Psoas muscle (tissue), 8 donors: ENCODE data around the gene SGSM2. TPM values are rescaled to one million over a fixed set of nuclear protein-coding genes. Genes with fewer than 3 reads are reported as not detected.

ENCODE experiments used
- ATAC-seq, 4 donors: fragments of 200-7000 bp; cut with Tn5 transposase; one replicate each; pipeline ENCODE4 v1.9.1; 2020; ENCODE audit warnings: moderate library complexity in 3 of 4, mild to moderate bottlenecking in 2 of 4
- DNase-seq, 2 donors: peaks; one replicate each; pipeline ENCODE4 v3.0.0-alpha.2; 2020
- H3K27ac ChIP-seq: fragments of 200-600 bp; one replicate; pipeline ENCODE4 v1.8.0; 2022
- H3K27me3 ChIP-seq, 3 donors: fragments of 200-600 bp in 1 of 3; one replicate each; pipeline versions ENCODE4 v1.6.1 to v1.8.0; 2013 to 2022; ENCODE audit warnings: low read length in 2 of 3, mild to moderate bottlenecking in 2 of 3, moderate library complexity in 1 of 3; ENCODE audit not compliant: insufficient read depth in 3 of 3
- H3K36me3 ChIP-seq, 2 donors: fragments of 200-600 bp in 1 of 2; one replicate each; pipeline versions ENCODE4 v1.6.1 to v1.8.0; 2013 to 2022; ENCODE audit warnings: low read depth in 1 of 2, mild to moderate bottlenecking in 1 of 2, moderate library complexity in 1 of 2; ENCODE audit not compliant: insufficient read depth in 1 of 2
- H3K4me1 ChIP-seq: fragments of 200-600 bp; one replicate; pipeline ENCODE4 v1.8.0; 2022
- H3K4me3 ChIP-seq: fragments of 200-600 bp; one replicate; pipeline ENCODE4 v1.8.0; 2022; ENCODE audit warnings: mild to moderate bottlenecking
- H3K9me3 ChIP-seq: fragments of 200-600 bp; one replicate; pipeline ENCODE4 v1.8.0; 2022
- CTCF ChIP-seq: fragments of 200-600 bp; IDR thresholded peaks from one replicate; pipeline ENCODE4 v1.8.0; 2022; ENCODE audit warnings: antibody characterized with exemption
- WGBS, 3 donors: extraction: QIAGEN DNeasy Blood & Tissue Kit; methylation state at CpG; one replicate each; pipeline versions ENCODE4 v1.1.6 to v1.1.7; 2013; 5-methylcytosine and 5-hydroxymethylcytosine counted together
- intact Hi-C, 2 donors: fragments of 100-400 bp; cut with DNase I; formaldehyde crosslinking; loops; one replicate each; pipeline versions ENCODE4 v1.11.0 to v1.14.2; 2022
- polyA plus RNA-seq, 3 donors: library from polyadenylated mRNA; stranded (reverse); fragments of 200-250 nt; gene quantifications; one replicate each; pipeline ENCODE4 v1.2.3, GENCODE V29; 2013
- total RNA-seq, 4 donors: library from RNA; stranded (reverse); fragmentation: NEBNext Ultra II Directional in 2 of 4; extraction: Animal tissue kit (Norgen Biotek cat#: 25700) in 2 of 4; gene quantifications; one replicate each; pipeline versions ENCODE4 v1.2.1 to v1.2.4, GENCODE V29; 2021 to 2023
- donor health status: healthy with polysubstance abuse.
- donor health status: DM: no; HTN: no; CAD: no; lungs with moderate emphysema.
- donor health status: Bipolar disorder and iron deficiency.
- donor health status: healthy.
- donor health status: DM: yes; HTN: yes; CAD: no.
- donor health status: DM: no; HTN: no; CAD: no.
- donor health status: DM: no; HTN: no; CAD: no.
- donor health status: DM: yes; HTN: yes; CAD: no.

SGSM2 gene
- total and polyA plus RNA-seq, 7 donors = 9.6 to 25.6 (median 13.5) TPM

- no peak for TF ChIP-seq CTCF
- intact Hi-C loops = no loop called here
- H3K9me3 ChIP-seq = no peaks in the 10 kb centered on the region
Measured at GRCh38 chr17:2370211-2370589, 32.9 kb downstream of the SGSM2 start.

GRCh38 chr17:2371183-2372130 lies 34.2 kb downstream of the SGSM2 start:
- intact Hi-C loops = no loop called here
- DNase-seq (no peak), ATAC-seq (no peak)
- H3K4me1 ChIP-seq = no peaks in the 10 kb centered on the region
- no peaks in the 10 kb centered on the region for H3K9me3 ChIP-seq
- H3K4me3 ChIP-seq = no peak overlapping the region
- H3K27me3 ChIP-seq = no peaks in the 10 kb centered on the region
- TF ChIP-seq CTCF = no peak
- peaks cover 0 to 63% of the 10 kb centered on the region in 2 donors for H3K36me3 ChIP-seq
- WGBS, 3 donors = 93 to 95% (median 94%) methylated on average over 30 of the region's 30 CpGs
- H3K27ac ChIP-seq = no peak overlapping the region

More at GRCh38 chr17:2370211-2370589, 32.9 kb downstream of the SGSM2 start:
- no peaks in the 10 kb centered on the region for H3K27me3 ChIP-seq
- no peak for ATAC-seq
- peaks cover under 1% of the 10 kb centered on the region for H3K4me1 ChIP-seq
- DNase-seq = no peak
- no peak overlapping the region for H3K4me3 ChIP-seq
- 91 to 92% (median 92%) methylated on average over 11 of the region's 11 CpGs for WGBS, 3 donors
- H3K27ac ChIP-seq = no peak overlapping the region
- peaks cover 0 to 62% of the 10 kb centered on the region in 2 donors for H3K36me3 ChIP-seq

GRCh38 chr17:2372180-2372579 lies 34.9 kb downstream of the SGSM2 start:
- 94 to 95% (median 95%) methylated on average over 25 to 26 of the region's 26 CpGs for WGBS, 3 donors
- H3K27ac ChIP-seq = no peak overlapping the region
- H3K9me3 ChIP-seq = no peaks in the 10 kb centered on the region
- H3K36me3 ChIP-seq = peaks cover 0 to 63% of the 10 kb centered on the region in 2 donors
- no peaks in the 10 kb centered on the region for H3K4me1 ChIP-seq
- no peak for ATAC-seq
- no peaks in the 10 kb centered on the region for H3K27me3 ChIP-seq
- no peak overlapping the region for H3K4me3 ChIP-seq
- no peak for DNase-seq
- TF ChIP-seq CTCF = no peak
- intact Hi-C loops = no loop called here

GRCh38 chr17:2372681-2373080 lies 35.4 kb downstream of the SGSM2 start:
- no peak for DNase-seq
- 91 to 92% (median 92%) methylated on average over 14 to 16 of the region's 16 CpGs for WGBS, 3 donors
- H3K36me3 ChIP-seq = peaks cover 0 to 63% of the 10 kb centered on the region in 2 donors

More at GRCh38 chr17:2372681-2373080, 35.4 kb downstream of the SGSM2 start:
- H3K9me3 ChIP-seq = no peaks in the 10 kb centered on the region
- no peaks in the 10 kb centered on the region for H3K4me1 ChIP-seq
- intact Hi-C loops = no loop called here
- H3K27me3 ChIP-seq = no peaks in the 10 kb centered on the region
- no peak for TF ChIP-seq CTCF
- H3K4me3 ChIP-seq = no peak overlapping the region
- no peak for ATAC-seq
- no peak overlapping the region for H3K27ac ChIP-seq
